KMS-11 (cell line): ENCODE data around the gene GSE1.

Source experiments
- H2AFZ ChIP-seq: fragments of 200-600 bp; sonication (generic); 2 replicates; pipeline ENCODE4 v1.6.1; 2016; ENCODE audit warnings: antibody characterized with exemption, mixed run types, low read depth
- H3K27ac ChIP-seq: fragments of 200-600 bp; sonication (generic); 2 replicates; pipeline ENCODE4 v1.6.1; 2016; ENCODE audit warnings: mild to moderate bottlenecking, mixed run types
- H3K27me3 ChIP-seq: fragments of 200-600 bp; sonication (generic); 2 replicates; pipeline ENCODE4 v1.6.1; 2017; ENCODE audit warnings: mild to moderate bottlenecking, low read depth, mixed run types, moderate library complexity; ENCODE audit not compliant: insufficient read depth
- H3K36me3 ChIP-seq: fragments of 200-600 bp; sonication (generic); 2 replicates; pipeline ENCODE4 v1.6.1; 2017; ENCODE audit warnings: mild to moderate bottlenecking, mixed run types; ENCODE audit not compliant: insufficient read depth
- H3K4me1 ChIP-seq: fragments of 200-600 bp; sonication (generic); 2 replicates; pipeline ENCODE4 v1.6.1; 2016; ENCODE audit warnings: mild to moderate bottlenecking, low read depth, mixed run types; ENCODE audit not compliant: poor library complexity, severe bottlenecking
- H3K4me2 ChIP-seq: fragments of 200-600 bp; sonication (generic); 2 replicates; pipeline ENCODE4 v1.7.0; 2016; ENCODE audit warnings: mild to moderate bottlenecking, mixed run types
- H3K4me3 ChIP-seq: fragments of 200-600 bp; sonication (generic); IDR thresholded peaks from 2 replicates; pipeline ENCODE4 v1.6.1; 2017; ENCODE audit warnings: low read depth, low read length, mixed read lengths; ENCODE audit not compliant: insufficient read depth
- H3K79me2 ChIP-seq: fragments of 200-600 bp; sonication (generic); 2 replicates; pipeline ENCODE4 v1.6.1; 2016; ENCODE audit warnings: low read depth, mixed run types; ENCODE audit not compliant: insufficient read depth
- H3K9ac ChIP-seq: fragments of 200-600 bp; sonication (generic); 2 replicates; pipeline ENCODE4 v1.6.1; 2016; ENCODE audit warnings: mild to moderate bottlenecking, mixed run types
- H4K20me1 ChIP-seq: fragments of 200-600 bp; sonication (generic); 2 replicates; pipeline ENCODE4 v1.6.1; 2016; ENCODE audit warnings: mild to moderate bottlenecking, mixed run types; ENCODE audit not compliant: insufficient read depth
- TF ChIP-seq, protein P1 (sequence below): fragments of 200-600 bp; sonication (generic); conservative IDR thresholded peaks from 2 replicates; pipeline ENCODE4 v1.6.1; 2017; ENCODE audit warnings: low read depth, mild to moderate bottlenecking, antibody characterized with exemption, low read length, moderate library complexity, mixed read lengths

The GSE1 gene

DNA sequence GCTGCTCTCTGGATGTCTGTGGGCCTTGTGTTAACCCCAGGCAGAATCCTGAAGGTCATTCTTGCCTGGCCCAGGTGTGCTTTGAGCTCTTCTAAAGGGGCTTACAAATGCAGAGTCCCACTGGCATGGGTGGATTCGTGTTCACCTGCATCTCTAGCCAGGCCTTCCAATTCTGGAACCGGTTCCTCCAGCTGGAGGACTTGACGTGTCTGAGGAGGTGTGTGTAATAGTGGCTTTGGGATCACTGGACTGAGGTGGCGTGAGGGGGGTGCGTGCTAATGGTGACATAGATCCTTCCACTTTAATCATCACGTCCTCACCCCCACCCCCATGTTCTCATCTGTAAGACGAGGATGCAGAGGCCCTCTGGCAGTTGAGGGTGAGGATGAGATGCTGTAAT lies 4.8 kb downstream of the GSE1 start:
- TF ChIP-seq, protein P1, sequence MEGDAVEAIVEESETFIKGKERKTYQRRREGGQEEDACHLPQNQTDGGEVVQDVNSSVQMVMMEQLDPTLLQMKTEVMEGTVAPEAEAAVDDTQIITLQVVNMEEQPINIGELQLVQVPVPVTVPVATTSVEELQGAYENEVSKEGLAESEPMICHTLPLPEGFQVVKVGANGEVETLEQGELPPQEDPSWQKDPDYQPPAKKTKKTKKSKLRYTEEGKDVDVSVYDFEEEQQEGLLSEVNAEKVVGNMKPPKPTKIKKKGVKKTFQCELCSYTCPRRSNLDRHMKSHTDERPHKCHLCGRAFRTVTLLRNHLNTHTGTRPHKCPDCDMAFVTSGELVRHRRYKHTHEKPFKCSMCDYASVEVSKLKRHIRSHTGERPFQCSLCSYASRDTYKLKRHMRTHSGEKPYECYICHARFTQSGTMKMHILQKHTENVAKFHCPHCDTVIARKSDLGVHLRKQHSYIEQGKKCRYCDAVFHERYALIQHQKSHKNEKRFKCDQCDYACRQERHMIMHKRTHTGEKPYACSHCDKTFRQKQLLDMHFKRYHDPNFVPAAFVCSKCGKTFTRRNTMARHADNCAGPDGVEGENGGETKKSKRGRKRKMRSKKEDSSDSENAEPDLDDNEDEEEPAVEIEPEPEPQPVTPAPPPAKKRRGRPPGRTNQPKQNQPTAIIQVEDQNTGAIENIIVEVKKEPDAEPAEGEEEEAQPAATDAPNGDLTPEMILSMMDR = no peak
- H3K4me2 ChIP-seq = no peak overlapping the region
- no peak overlapping the region for H2AFZ ChIP-seq
- H3K4me3 ChIP-seq = no peak overlapping the region
- no peaks in the 10 kb centered on the region for H3K36me3 ChIP-seq
- H3K79me2 ChIP-seq = peaks cover 86% of the 10 kb centered on the region
- H3K27ac ChIP-seq = no peak overlapping the region
- no peaks in the 10 kb centered on the region for H3K27me3 ChIP-seq
- no peak overlapping the region for H3K9ac ChIP-seq
- H3K4me1 ChIP-seq = peaks cover 19% of the 10 kb centered on the region
- H4K20me1 ChIP-seq = no peaks in the 10 kb centered on the region; the same call in 1 of the 2 replicates

DNA sequence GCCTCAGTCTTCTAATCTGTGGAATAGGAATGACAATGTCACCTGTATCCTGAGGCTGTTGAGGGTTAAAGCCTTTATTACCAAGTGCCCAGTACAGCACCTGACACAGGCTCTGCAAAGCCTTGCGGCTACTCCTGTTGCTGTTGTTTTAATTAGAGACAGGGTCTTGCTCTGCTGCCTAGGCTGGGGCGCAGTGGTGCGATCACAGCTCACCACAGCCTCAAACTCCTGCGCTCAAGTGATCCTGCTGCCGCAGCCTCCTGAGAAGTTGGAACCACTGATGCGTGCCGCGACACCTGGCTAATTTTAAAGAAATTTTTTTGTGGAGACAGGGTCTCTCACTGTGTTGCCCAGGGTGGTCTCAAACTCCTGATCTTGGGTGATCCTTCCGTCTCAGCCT lies 5.4 kb downstream of the GSE1 start:
- Histone ChIP-seq H4K20me1 (no peaks in the 10 kb centered on the region; the same call in 1 of the 2 replicates), H3K4me3 (no peak overlapping the region), H3K4me1 (peaks cover 19% of the 10 kb centered on the region), H3K27me3 (no peaks in the 10 kb centered on the region), H3K9ac (no peak overlapping the region), H3K27ac (no peak overlapping the region), H3K79me2 (peaks cover 89% of the 10 kb centered on the region), H3K36me3 (no peaks in the 10 kb centered on the region), H3K4me2 (no peak overlapping the region), H2AFZ (no peak overlapping the region)
- TF ChIP-seq, protein P1 = no peak

DNA sequence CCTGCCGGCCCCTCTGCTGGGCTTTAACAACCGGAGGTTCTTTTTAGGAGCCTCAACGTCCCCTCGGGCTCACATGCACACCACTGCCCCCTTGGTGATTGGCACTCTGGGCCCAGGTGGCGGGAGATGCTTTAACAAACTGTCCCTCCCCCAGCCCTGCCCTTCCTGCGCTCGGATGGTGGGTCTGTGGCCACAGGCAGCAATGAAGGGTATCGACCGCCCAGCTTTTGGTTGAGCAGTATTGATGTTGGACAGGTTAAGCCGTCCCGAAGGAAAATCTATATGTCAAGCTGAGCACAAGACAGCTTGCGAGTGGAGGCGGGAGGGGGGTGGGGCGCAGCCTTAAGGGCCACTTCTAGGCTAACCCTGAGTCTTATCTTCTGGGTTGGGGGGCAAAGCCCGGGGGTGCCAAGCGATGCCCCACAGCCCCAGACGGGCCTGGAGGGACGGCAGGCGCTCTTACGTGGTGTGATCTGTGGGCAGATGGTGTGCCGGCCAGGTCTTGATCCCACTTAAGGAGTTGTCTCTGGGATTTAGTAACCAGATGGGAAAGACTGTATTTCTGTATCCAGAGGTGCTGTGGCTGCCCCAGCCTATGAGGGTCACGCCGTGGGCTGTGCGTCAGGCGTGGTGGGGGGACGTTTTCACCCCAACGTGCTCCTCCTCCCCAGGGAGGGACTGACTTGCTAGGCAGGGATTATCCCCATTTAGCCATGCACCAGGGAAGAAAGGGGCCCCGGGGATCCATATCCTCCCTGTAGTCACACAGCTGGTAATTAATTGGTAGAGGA lies 6.2 kb downstream of the GSE1 start:
- no peaks in the 10 kb centered on the region for H3K27me3 ChIP-seq
- H3K9ac ChIP-seq = no peak overlapping the region
- no peak overlapping the region for H3K27ac ChIP-seq
- H4K20me1 ChIP-seq = no peaks in the 10 kb centered on the region; the same call in 1 of the 2 replicates
- TF ChIP-seq, protein P1 = no peak
- peaks cover 93% of the 10 kb centered on the region for H3K79me2 ChIP-seq
- no peaks in the 10 kb centered on the region for H3K36me3 ChIP-seq
- no peak overlapping the region for H3K4me2 ChIP-seq
- H2AFZ ChIP-seq = no peak overlapping the region
- no peak overlapping the region for H3K4me3 ChIP-seq
- H3K4me1 ChIP-seq = peaks cover 19% of the 10 kb centered on the region

DNA sequence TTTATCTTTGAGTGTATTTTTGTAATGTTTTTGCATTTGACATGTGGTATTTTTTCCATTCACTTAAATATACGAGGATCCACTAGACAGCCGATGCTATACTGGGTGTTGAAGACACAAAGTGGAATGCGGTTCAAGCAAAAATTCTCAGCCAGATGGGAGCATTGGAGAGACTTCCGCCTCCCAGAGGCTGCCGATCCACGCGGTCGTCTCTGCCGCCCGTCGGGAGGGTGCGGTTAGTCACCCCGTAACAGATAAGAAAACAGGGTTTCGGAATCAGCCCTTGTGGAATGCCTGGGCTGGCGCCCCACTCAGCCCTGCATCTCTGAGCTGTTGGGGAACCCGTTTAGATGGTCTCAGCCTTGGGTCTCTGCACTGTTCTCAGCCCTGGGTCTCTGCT lies 7.3 kb downstream of the GSE1 start:
- no peak overlapping the region for H3K4me2 ChIP-seq
- H3K79me2 ChIP-seq = peaks cover 91% of the 10 kb centered on the region
- no peaks in the 10 kb centered on the region for H3K27me3 ChIP-seq
- no peaks in the 10 kb centered on the region for H3K36me3 ChIP-seq
- H3K9ac ChIP-seq = no peak overlapping the region
- H4K20me1 ChIP-seq = no peaks in the 10 kb centered on the region; the same call in 1 of the 2 replicates
- no peak overlapping the region for H3K27ac ChIP-seq
- H3K4me3 ChIP-seq = no peak overlapping the region
- H2AFZ ChIP-seq = no peak overlapping the region
- TF ChIP-seq, protein P1 = no peak
- peaks cover 8% of the 10 kb centered on the region for H3K4me1 ChIP-seq
